ENCODE measurements around the gene RNF103.

The RNF103 gene

GRCh38 chr2:86646865-86647264, 23.2 kb upstream of the RNF103 start:
- Histone ChIP-seq H3K27me3 (ENCODE audit: low read depth, low read length) (no peaks in the 10 kb centered on the region), H3K9me3 (ENCODE audit: insufficient read depth, low read length) (peaks cover 9% of the 10 kb centered on the region), H3K4me1 (ENCODE audit: low read length) (no peaks in the 10 kb centered on the region), H3K4me2 (ENCODE audit: low read length) (no peak overlapping the region), H2AFZ (ENCODE audit: low read depth, low read length) (no peak overlapping the region), H3K9ac (ENCODE audit: low read length) (no peak overlapping the region), H3K79me2 (ENCODE audit: low read length) (no peaks in the 10 kb centered on the region), H3K36me3 (replicated peaks; ENCODE audit: low read depth, low read length) (no peaks in the 10 kb centered on the region), H3K27ac (ENCODE audit: low read length) (no peak overlapping the region), H4K20me1 (ENCODE audit: insufficient read depth, low read length) (no peaks in the 10 kb centered on the region), H3K4me3 (ENCODE audit: low read length) (no peak overlapping the region)
- no peak for TF ChIP-seq CTCF (IDR thresholded peaks at IDR 0.05; ENCODE audit: low read depth, low read length)
- TF ChIP-seq EZH2phosphoT487 (IDR thresholded peaks at IDR 0.05; ENCODE audit: low read depth) = no peak

GRCh38 chr2:86646329-86646728, 22.7 kb upstream of the RNF103 start:
- no peaks in the 10 kb centered on the region for H3K36me3 ChIP-seq (replicated peaks; ENCODE audit: low read depth, low read length)
- no peak for TF ChIP-seq EZH2phosphoT487 (IDR thresholded peaks at IDR 0.05; ENCODE audit: low read depth)
- no peak for TF ChIP-seq CTCF (IDR thresholded peaks at IDR 0.05; ENCODE audit: low read depth, low read length)

GRCh38 chr2:86645752-86646151, 22.1 kb upstream of the RNF103 start:
- H3K9me3 ChIP-seq (ENCODE audit: insufficient read depth, low read length) = peaks cover 9% of the 10 kb centered on the region
- no peak overlapping the region for H2AFZ ChIP-seq (ENCODE audit: low read depth, low read length)
- no peak overlapping the region for H3K4me3 ChIP-seq (ENCODE audit: low read length)
- H3K4me1 ChIP-seq (ENCODE audit: low read length) = no peaks in the 10 kb centered on the region
- H3K36me3 ChIP-seq (replicated peaks; ENCODE audit: low read depth, low read length) = no peaks in the 10 kb centered on the region
- H3K4me2 ChIP-seq (ENCODE audit: low read length) = no peak overlapping the region
- no peak for TF ChIP-seq CTCF (IDR thresholded peaks at IDR 0.05; ENCODE audit: low read depth, low read length)
- TF ChIP-seq EZH2phosphoT487 (IDR thresholded peaks at IDR 0.05; ENCODE audit: low read depth) = no peak
- no peaks in the 10 kb centered on the region for H3K79me2 ChIP-seq (ENCODE audit: low read length)
- no peaks in the 10 kb centered on the region for H4K20me1 ChIP-seq (ENCODE audit: insufficient read depth, low read length)
- no peaks in the 10 kb centered on the region for H3K27me3 ChIP-seq (ENCODE audit: low read depth, low read length)
- no peak overlapping the region for H3K9ac ChIP-seq (ENCODE audit: low read length)
- H3K27ac ChIP-seq (ENCODE audit: low read length) = no peak overlapping the region

More at GRCh38 chr2:86646329-86646728, 22.7 kb upstream of the RNF103 start:
- Histone ChIP-seq H3K79me2 (ENCODE audit: low read length) (no peaks in the 10 kb centered on the region), H3K27me3 (ENCODE audit: low read depth, low read length) (no peaks in the 10 kb centered on the region), H3K4me3 (ENCODE audit: low read length) (no peak overlapping the region), H3K4me1 (ENCODE audit: low read length) (no peaks in the 10 kb centered on the region), H2AFZ (ENCODE audit: low read depth, low read length) (no peak overlapping the region), H4K20me1 (ENCODE audit: insufficient read depth, low read length) (no peaks in the 10 kb centered on the region), H3K4me2 (ENCODE audit: low read length) (no peak overlapping the region), H3K9ac (ENCODE audit: low read length) (no peak overlapping the region), H3K27ac (ENCODE audit: low read length) (no peak overlapping the region), H3K9me3 (ENCODE audit: insufficient read depth, low read length) (peaks cover 9% of the 10 kb centered on the region)

GRCh38 chr2:86638712-86639111, 15.0 kb upstream of the RNF103 start:
- no peak overlapping the region for H2AFZ ChIP-seq (ENCODE audit: low read depth, low read length)
- H3K4me2 ChIP-seq (ENCODE audit: low read length) = no peak overlapping the region
- no peak for TF ChIP-seq EZH2phosphoT487 (IDR thresholded peaks at IDR 0.05; ENCODE audit: low read depth)
- no peak for TF ChIP-seq CTCF (IDR thresholded peaks at IDR 0.05; ENCODE audit: low read depth, low read length)
- no peak overlapping the region for H3K4me3 ChIP-seq (ENCODE audit: low read length)
- no peaks in the 10 kb centered on the region for H3K9me3 ChIP-seq (ENCODE audit: insufficient read depth, low read length)
- no peaks in the 10 kb centered on the region for H3K79me2 ChIP-seq (ENCODE audit: low read length)
- H3K36me3 ChIP-seq (replicated peaks; ENCODE audit: low read depth, low read length) = no peaks in the 10 kb centered on the region
- no peaks in the 10 kb centered on the region for H4K20me1 ChIP-seq (ENCODE audit: insufficient read depth, low read length)
- no peaks in the 10 kb centered on the region for H3K27me3 ChIP-seq (ENCODE audit: low read depth, low read length)
- H3K27ac ChIP-seq (ENCODE audit: low read length) = no peak overlapping the region
- no peak overlapping the region for H3K9ac ChIP-seq (ENCODE audit: low read length)
- no peaks in the 10 kb centered on the region; the same call in 1 of the 2 replicates for H3K4me1 ChIP-seq (ENCODE audit: low read length)

All from OCI-LY3 (cell line).